Inflammatory macrophage (primary cell): ENCODE measurements around the gene EEF1A2.

Source experiments
- DNase-seq, 2 donors: peaks; one replicate each; pipeline ENCODE4 v3.0.0-alpha.2; 2020 to 2022

The EEF1A2 gene

GRCh38 chr20:63519668-63520503, 21.0 kb upstream of the EEF1A2 start:
- DNase-seq, result peak in 1 of 2 donors; percentile 7

DNA sequence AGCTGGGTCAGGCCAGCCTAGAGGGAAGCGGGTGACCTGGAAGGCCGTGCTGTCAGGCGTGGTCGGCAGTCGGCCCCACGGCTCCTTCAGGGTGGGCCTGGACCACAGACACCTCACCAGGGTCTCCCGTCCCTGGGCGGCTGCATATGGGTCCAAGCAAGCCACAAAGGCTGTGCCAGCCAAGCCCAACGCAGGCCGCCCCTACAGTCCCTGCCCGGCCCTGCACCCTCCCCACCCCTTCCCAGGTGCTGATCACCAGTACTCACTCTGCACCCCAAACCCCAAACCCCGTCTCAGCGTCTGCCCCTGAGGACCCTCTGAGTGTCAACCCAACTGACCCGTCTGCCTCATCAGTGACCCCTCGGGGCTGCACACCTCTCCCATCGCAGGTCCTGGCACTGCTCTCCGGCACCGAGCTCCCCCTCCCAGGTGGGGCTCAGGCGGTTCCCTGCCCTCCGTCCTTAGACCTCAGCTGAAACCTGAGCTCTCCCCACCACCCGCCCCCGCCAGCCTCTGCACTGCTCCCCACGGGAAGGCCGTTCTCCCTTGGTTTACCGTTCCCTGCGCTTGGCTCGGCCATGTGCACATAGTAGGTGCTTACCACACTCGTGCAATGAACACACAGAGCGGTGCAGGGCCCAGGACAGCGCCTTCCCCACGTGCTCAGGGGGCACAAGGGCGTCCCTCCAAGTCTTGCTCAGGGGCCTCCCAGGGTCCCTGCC, 20.2 kb upstream of the EEF1A2 start:
- no peak for DNase-seq

DNA sequence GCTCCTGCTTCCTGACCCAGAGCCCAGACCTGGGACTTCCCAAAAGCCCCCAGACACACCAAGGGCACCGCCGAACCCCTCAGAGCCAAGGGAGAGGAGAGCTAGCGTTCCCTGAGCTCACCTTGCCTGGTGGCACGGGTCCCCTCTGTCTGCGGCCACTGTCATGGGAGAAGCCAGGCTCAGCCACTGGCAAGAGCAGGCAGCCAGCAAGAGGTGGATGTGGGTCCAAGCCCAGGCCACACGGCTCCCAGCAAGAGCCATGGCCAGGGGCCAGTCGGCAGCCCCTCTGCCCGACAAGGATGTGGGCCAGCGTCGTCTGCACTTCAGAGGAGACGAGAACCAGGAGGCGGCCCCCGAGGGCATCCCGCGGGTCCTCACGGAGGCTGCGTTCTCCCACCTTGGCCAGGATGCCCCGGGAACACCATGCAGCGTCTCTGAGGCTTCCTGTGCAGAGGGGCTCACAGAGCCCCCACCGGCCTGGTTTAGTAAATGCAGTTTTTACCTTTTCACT, 19.5 kb upstream of the EEF1A2 start:
- no peak for DNase-seq

DNA sequence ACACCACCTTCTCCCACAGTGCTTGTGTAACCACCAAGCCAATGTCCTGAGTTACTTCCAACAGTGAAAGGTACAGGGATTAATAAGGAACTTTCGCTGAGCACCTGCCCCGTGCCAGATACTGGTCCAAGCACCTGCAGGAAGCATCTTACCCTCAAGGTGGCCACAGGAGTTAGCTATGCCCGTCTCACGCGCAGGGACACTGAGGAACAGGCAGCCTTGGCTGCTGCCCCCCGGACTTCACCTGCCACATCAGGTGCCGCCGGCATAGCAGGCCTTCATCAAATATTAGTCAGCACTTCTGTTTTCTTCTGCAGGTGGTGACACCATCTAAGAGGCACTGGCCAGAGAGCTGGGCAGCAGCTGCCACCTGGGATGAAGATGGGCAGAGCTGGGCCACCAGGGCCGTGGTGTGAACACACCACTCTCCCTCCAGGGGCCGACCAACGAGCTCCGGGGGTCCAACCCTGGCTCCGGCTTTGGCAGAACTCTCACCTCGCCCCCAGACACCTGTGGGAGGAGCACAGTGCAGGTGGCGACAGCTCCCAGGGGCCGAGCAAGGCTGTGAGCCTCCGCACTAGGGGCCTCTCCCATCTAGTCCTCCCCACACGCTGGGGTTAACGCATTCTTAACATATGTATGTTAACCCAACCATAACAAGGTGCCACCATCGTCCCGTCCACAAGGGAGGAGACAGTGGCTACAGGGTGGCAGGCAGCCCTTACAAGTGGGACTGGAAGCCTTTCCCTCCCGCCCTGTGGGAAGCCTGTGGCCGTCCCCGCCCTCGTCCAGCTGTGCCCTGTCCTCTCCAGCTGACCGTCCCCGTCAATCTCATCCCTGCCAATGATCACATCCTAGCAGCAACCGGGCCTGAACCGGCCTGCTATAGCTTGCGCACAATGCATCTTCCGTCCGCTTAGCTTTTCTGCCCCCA, 18.8 kb upstream of the EEF1A2 start:
- DNase-seq, result no peak

DNA sequence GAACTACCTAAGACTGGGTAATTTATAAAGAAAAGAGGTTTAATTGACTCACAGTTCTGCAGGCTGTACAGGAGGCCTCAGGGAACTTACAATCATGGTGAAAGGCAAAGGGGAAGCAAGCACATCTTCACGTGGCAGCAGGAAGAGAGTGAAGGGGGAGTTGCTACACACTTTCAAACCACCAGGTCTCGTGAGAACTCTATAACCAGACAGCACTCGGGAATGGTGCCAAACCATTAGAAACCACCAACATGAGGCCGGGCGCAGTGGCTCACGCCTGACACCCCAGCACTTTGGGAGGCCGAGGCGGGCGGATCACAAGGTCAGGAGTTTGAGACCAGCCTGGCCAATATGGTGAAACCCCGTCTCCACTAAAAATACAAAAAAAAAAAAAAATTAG, 15.6 kb upstream of the EEF1A2 start:
- DNase-seq, result peak; percentile 18 to 38

DNA sequence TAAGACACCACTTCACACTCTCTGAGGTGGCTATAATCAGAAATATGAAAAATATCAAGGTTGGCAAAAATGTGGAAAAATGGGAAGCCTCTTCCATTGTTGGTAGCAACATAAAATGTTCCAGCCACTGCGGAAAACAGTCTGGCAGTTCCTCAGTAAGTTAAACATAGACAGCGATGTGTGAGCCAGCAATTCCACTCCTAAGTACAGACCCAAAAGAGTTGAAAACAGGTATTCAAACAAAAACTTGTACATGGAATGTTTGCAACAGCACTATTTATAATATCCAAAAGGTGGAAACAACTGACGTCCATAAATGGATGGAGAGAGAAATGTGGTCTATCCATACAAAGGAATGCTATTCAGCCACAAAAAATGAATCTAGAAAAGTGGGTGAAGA, 14.3 kb upstream of the EEF1A2 start:
- no peak for DNase-seq

DNA sequence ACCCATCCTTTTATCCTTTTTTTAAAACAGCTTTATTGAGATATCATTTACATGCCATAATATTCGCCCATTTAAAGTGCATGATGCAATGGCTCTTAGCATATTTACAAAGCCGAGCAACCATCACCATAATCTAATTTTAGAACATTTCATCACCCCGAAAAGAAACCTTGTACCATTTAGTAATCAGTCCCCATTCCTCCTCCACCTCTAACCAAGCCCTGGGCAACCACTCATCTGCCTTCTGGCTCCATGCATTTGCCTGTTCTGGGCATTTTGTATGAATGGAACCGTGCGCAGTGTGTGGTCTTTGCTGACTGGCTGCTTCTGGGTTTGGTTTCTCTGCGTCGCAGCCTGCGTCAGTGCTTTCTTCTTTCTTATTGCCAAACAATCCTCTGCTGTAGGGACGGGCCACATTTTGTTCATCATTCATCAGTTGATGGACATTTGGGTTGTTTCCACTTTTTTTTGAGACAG, 10.2 kb upstream of the EEF1A2 start:
- DNase-seq, result no peak

DNA sequence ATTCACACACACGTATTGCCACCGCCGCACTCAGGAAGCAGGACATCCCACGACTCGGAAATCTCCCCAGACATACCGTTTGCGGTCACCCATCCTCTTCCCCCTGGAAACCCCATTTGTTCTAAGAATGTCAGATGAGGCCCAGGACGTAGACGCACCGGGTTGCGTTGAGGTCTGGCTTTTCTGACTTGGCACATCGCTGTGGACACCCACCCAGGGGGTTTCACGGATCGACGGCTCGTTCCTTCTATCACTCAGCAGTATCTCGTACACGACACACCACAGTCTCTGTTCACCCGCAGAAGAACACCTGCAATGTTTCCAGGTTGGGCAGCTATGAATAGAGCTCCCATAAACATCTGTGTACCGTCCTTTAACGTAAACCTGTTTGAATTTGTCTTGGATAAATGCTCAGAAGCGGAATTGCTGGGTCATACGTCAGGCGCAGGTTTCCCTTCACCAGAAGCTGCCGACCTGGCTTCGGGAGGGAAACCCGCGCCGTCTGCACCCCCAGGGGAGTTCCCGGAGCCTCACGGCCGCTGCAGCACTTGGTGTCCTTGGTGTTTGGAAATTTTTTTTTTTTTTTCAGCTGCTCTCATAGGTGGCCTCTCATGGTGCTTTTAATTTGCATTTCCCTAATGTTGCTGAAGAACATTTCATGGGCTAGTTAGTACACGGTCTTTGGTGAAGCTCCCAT, 9.3 kb upstream of the EEF1A2 start:
- DNase-seq, result no peak

DNA sequence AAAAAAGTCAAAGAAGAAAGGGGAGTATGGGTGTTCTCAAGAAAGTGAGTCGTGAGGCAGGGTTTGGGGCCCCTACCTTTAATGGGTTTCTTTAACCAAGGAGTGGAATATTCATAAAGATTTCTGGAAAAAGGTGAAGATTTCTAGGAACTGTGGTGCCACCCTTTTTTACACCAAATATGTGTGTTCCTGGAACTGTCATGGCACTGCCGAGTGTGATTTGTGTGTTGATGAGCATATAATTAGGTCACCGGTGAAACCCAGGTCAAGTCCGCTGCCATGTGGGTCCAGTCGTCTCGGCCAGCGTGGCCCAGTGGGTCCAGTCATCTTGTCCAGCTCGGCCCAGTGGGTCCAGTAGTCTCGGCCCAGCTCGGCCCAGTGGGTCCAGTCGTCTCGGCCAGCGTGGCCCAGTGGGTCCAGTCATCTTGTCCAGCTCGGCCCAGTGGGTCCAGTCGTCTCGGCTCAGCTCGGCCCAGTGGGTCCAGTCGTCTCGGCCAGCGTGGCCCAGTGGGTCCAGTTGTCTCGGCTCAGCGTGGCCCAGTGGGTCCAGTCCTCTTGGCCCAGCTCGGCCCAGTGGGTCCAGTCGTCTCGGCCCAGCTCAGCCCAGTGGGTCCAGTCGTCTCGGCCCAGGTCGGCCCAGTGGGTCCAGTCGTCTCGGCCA, 8.3 kb upstream of the EEF1A2 start:
- DNase-seq, result no peak

DNA sequence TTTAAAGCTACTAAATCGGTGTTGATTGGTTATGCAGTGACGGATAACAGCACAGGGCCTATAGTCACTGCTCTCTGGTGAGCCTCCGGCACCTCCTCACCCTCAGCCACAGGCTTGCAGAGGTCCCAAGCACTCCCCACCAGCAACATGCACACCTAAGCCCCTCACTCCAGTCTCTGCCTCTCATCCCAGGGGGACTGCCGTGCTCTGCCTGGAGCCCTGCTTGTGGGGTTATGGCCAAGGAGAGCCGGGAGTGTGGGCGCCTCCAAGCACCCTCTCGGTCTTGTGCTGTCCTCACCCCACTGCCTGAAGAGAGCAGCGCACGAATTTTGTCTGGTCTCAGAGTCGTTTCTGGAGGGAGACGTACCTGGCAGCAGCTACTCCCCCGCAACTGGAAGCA, 6.8 kb upstream of the EEF1A2 start:
- no peak for DNase-seq

- DNase-seq, result no peak
Observed at GRCh38 chr20:63505281-63505680, 6.4 kb upstream of the EEF1A2 start.

GRCh38 chr20:63504642-63505041, 5.8 kb upstream of the EEF1A2 start:
- DNase-seq, result no peak

DNA sequence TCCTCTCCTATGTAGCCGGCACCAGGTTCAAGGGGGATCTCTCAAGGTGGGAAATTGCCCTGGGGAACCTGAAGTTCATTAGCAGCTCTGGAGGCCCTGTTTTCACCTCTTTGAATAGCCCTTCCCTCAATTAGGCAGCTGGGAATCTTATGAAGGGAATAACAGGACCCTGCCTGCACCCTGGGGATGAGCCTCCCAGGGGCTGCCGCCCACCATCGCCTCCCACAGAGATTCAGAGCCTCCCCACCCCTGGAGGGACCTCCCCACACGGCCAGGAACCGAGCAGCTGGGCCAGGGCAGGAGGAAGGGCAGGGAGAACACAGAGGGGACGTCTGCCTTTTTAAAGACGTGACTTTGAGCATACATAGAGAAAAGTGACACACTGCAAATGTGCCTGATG, 4.6 kb upstream of the EEF1A2 start:
- no peak for DNase-seq

GRCh38 chr20:63502671-63503172, 3.8 kb upstream of the EEF1A2 start:
- DNase-seq, result no peak

DNA sequence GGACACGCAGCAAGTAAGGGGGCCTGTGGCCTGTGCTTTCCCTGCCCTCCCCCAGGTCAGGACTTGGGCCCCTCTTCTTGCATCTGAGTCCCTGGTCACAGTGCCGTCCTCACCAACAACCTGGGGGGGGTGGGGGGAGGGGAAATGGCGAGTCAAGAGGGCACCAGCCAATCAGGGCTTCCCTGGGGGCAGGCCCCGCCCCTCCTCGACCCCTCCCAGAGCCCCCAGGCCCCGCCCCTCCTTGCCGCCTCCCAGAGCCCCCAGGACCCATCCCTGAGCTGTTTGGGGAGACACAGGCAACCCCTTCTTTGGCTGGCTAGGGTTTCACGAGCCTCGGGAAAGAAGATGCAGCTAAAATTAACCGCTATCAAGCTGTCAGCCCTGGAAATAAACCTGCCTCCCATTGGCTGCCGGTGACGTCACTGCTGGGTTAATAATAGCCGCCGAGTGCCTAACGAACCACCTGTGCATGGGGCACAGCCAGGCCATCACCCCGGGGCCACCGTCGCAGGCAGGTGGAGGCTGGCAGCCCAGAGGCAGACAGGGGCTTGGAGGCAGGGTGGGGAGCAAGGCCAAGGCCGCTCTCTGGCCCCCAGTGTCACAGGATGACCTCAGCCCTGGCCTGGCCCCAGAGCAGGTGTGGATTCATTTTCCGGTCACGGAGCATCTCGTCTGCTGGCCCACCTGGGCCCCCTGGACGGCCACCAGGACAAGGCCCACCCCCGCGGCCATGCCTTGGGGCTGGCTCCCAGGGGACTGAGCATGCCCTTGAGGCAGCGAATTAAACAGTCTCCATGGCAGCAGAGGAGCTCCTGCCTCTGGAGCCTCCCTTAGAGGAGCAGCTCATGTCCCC, 3.2 kb upstream of the EEF1A2 start:
- DNase-seq, result no peak

DNA sequence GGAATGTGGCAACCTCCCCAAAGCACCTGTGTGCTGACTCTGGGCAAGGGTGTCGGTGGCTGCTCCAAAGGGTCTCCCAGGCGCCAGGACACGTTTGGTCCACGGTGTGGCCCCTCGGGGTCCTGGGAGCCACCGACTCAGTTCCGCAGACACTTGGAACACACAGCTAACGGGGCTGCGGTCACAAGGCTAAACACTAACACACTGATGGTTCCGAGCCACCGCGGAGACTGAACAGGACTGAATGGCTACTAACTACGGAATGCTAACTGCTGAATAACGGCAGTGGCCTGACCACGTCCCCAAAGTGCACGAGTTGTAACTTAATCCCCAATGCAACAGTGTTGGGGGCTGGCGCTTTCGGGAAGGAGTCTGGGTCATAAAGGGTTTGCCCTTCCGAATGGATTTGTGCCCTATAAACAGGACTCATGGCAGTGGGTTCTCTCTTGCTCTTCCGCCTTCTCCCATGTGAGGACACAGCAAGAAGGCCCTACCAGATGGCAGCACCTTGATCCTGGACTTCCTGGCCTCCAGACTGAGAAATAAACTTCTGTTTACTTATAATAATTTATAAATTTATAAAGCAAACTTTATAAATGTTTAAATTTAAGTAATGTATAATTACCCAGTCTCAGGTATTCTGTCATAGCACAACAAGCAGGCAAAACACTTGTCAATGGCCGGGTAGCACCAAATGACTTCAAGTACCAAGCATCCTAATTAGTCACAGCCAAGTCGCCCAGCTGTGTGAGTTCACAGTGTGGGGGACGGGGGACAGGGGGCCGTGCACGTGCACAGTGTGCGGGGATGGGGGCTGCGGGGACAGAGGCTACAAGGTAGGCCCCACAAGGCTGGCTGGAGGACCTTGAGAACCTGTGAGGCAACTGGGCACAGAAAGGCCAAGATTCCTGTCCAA, 2.3 kb upstream of the EEF1A2 start:
- no peak for DNase-seq

- no peak for DNase-seq
Observed at GRCh38 chr20:63500151-63500901, 1.4 kb upstream of the EEF1A2 start.

DNA sequence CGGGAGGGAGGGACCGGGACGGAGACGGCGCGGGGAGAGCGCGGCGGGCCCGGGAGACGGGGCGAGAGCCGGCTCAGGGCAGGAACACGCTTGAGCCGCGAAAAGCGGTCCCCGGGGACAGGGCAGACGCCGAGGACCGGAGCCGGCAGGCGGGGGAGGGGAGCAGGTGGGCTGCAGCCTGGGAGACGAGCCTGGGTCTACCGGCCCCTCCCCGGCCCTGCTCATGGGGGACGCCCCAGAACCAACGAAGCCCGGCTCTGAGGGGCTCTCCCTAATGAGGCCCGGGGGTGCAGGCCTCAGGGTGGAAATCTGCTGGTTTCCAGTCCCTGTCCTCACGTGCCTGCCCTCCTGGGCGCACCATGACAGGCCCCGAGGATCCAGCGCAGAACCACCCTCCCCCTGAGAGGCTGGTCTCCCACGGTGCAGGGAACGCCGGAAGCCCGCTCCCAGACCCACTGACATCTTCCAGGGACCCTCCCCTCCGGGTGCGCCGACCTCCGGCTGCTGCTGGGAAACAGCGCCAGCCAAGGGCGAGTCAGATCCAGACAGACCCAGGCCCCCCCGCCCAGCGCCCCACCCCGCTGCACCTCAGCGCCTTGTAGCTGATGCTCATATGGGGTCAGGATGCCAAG, 571 bp upstream of the EEF1A2 start:
- no peak for DNase-seq
